Panc1 (cell line): ENCODE data around the gene CISD1.

Experiments
- CTCF ChIP-seq: fragments of 450-650 bp; IDR thresholded peaks from 2 replicates; pipeline ENCODE4 v1.5.1; 2017; ENCODE audit warnings: mild to moderate bottlenecking
- POLR2AphosphoS5 ChIP-seq: IDR thresholded peaks from 2 replicates; pipeline ENCODE4 v1.6.1; 2012; ENCODE audit warnings: mild to moderate bottlenecking, low read depth, low read length, moderate library complexity
- SIN3A ChIP-seq: IDR thresholded peaks from 2 replicates; pipeline ENCODE4 v1.6.1; 2012; ENCODE audit warnings: low read depth, mild to moderate bottlenecking, low read length, moderate library complexity, borderline replicate concordance; ENCODE audit not compliant: insufficient read depth
- TCF7L2 ChIP-seq: IDR thresholded peaks from 2 replicates; pipeline ENCODE4 v1.6.1; 2011; ENCODE audit warnings: mild to moderate bottlenecking, low read depth, low read length, inconsistent platforms
- TF ChIP-seq, protein P1 (sequence below), 2 experiments: IDR thresholded peaks; 2 replicates each; pipeline ENCODE4 v1.6.1; 2011 to 2012; ENCODE audit warnings: low read depth in 2 of 2, control low read depth in 1 of 2, low read length in 1 of 2, mild to moderate bottlenecking in 1 of 2, moderate library complexity in 1 of 2; ENCODE audit not compliant: insufficient read depth in 1 of 2

DNA sequence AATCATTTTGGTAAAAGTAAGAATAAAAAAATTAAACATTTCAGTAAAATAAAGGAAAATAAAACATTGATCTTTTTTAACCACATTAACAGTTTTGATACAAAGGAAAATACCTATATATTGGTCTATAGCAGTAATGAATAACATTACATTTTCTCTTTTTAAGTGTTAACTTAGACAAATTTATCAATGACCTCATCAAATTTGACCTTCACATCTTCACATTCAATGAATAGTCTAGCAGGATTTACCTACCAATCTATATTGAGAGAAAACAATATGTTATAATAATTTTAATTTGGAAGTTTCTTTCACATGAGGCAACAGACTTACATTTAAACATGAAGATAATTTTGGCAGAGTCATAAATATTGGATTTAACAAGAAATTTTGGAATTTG lies 47.9 kb downstream of the CISD1 start:
- TF ChIP-seq CTCF (no peak), POLR2AphosphoS5 (no peak), SIN3A (no peak), TCF7L2 (no peak)
- TF ChIP-seq, protein P1, sequence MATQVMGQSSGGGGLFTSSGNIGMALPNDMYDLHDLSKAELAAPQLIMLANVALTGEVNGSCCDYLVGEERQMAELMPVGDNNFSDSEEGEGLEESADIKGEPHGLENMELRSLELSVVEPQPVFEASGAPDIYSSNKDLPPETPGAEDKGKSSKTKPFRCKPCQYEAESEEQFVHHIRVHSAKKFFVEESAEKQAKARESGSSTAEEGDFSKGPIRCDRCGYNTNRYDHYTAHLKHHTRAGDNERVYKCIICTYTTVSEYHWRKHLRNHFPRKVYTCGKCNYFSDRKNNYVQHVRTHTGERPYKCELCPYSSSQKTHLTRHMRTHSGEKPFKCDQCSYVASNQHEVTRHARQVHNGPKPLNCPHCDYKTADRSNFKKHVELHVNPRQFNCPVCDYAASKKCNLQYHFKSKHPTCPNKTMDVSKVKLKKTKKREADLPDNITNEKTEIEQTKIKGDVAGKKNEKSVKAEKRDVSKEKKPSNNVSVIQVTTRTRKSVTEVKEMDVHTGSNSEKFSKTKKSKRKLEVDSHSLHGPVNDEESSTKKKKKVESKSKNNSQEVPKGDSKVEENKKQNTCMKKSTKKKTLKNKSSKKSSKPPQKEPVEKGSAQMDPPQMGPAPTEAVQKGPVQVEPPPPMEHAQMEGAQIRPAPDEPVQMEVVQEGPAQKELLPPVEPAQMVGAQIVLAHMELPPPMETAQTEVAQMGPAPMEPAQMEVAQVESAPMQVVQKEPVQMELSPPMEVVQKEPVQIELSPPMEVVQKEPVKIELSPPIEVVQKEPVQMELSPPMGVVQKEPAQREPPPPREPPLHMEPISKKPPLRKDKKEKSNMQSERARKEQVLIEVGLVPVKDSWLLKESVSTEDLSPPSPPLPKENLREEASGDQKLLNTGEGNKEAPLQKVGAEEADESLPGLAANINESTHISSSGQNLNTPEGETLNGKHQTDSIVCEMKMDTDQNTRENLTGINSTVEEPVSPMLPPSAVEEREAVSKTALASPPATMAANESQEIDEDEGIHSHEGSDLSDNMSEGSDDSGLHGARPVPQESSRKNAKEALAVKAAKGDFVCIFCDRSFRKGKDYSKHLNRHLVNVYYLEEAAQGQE (IDR thresholded peaks at IDR 0.05; ENCODE audit: insufficient read depth in 1 of 2, low read depth in 2 of 2, low read length in 1 of 2), result no peak
